HL-60 (cell line): ENCODE measurements around the gene MECR.

Experiments used
- DNase-seq, 2 experiments: peaks; one replicate each; pipeline ENCODE4 v3.0.0-alpha.2; 2010 to 2020; ENCODE audit warnings: low read depth in 1 of 2, low spot score in 1 of 2
- H3K27ac ChIP-seq: fragments of 250-450 bp; sonication (Bioruptor Pico); replicated peaks from 2 replicates; pipeline ENCODE4 v1.5.1; 2020; ENCODE audit warnings: mild to moderate bottlenecking, moderate library complexity
- H3K27me3 ChIP-seq: fragments of 250-450 bp; sonication (Bioruptor Pico); 2 replicates; pipeline ENCODE4 v1.5.1; 2021; ENCODE audit warnings: mild to moderate bottlenecking, moderate library complexity; ENCODE audit not compliant: insufficient read depth, poor library complexity, severe bottlenecking
- H3K4me3 ChIP-seq: replicated peaks from 2 replicates; pipeline ENCODE4 v1.5.1; 2011; ENCODE audit warnings: mild to moderate bottlenecking, control low read depth, low read length; ENCODE audit not compliant: insufficient read depth
- CTCF ChIP-seq: IDR thresholded peaks from one replicate; pipeline ENCODE4 v1.5.1; 2011; ENCODE audit warnings: low read length, control low read depth, inconsistent platforms; ENCODE audit not compliant: insufficient read depth
- GABPA ChIP-seq: IDR thresholded peaks from 2 replicates; pipeline ENCODE4 v1.6.1; 2012; ENCODE audit warnings: low read depth
- POLR2AphosphoS5 ChIP-seq: IDR thresholded peaks from 2 replicates; pipeline ENCODE4 v1.6.1; 2012; ENCODE audit warnings: low read depth
- REST ChIP-seq: IDR thresholded peaks from 2 replicates; pipeline ENCODE4 v1.6.1; 2012; ENCODE audit warnings: low read depth; ENCODE audit not compliant: insufficient replicate concordance
- SPI1 ChIP-seq: IDR thresholded peaks from 2 replicates; pipeline ENCODE4 v1.6.1; 2012; ENCODE audit warnings: low read depth, mild to moderate bottlenecking, borderline replicate concordance

Gene MECR

GRCh38 chr1:29255134-29255666 lies 24.5 kb upstream of the MECR start:
- Histone ChIP-seq H3K27ac (no peak overlapping the region), H3K27me3 (peaks cover 29% of the 10 kb centered on the region), H3K4me3 (no peak overlapping the region)
- no peak for DNase-seq
- TF ChIP-seq GABPA: no peak
- no peak for TF ChIP-seq SPI1
- TF ChIP-seq CTCF: no peak
- TF ChIP-seq POLR2AphosphoS5: no peak

GRCh38 chr1:29254346-29254745 lies 23.6 kb upstream of the MECR start:
- peaks cover 24% of the 10 kb centered on the region for H3K27me3 ChIP-seq
- TF ChIP-seq GABPA (no peak), SPI1 (no peak), POLR2AphosphoS5 (no peak), CTCF (no peak), REST (no peak)
- no peak overlapping the region for H3K27ac ChIP-seq
- no peak for DNase-seq
- H3K4me3 ChIP-seq: no peak overlapping the region

GRCh38 chr1:29253180-29253579 lies 22.4 kb upstream of the MECR start:
- Histone ChIP-seq H3K4me3 (no peak overlapping the region), H3K27ac (no peak overlapping the region), H3K27me3 (peaks cover 14% of the 10 kb centered on the region)
- TF ChIP-seq REST (no peak), CTCF (no peak), POLR2AphosphoS5 (no peak), SPI1 (no peak), GABPA (no peak)
- no peak for DNase-seq
